Measurements from ENCODE around the gene HAPLN1. TPM values are rescaled to one million over a fixed set of nuclear protein-coding genes. Genes with fewer than 3 reads are reported as not detected.
"Not testable (repeated sequence)": the region's sequence is repeated elsewhere in the genome, so short reads cannot be mapped to it uniquely, and the experiment has no call there.

The HAPLN1 gene
- polyA plus RNA-seq, 4 donors = 0.07 to 3.9 (median 1.0) TPM

DNA sequence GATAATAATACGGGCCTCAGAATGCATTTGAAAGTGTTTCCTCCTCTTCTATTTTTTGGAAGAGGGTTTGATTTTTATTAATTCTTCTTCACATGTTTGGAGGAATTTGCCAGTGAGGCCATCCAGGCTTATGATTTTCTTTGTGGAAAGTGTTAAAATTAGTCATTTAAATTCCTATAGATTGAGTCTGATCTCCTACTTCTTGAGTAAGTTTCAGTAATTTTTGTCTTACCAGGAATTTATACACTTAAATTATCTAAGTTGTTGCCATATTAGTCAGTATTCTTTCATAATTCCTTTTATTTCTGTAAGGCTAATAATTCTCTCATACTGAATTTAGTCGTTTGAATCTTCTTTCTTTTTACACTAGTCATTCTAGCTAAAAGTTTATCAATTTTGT is 25.2 kb upstream of the HAPLN1 start:
- Histone ChIP-seq H3K27me3 (ENCODE audit: control insufficient read depth in 3 of 3, insufficient read depth in 3 of 3, low read length in 3 of 3) (no peaks in the 10 kb centered on the region), H3K4me1 (ENCODE audit: control insufficient read depth in 3 of 3, insufficient read depth in 2 of 3, low read depth in 1 of 3, low read length in 2 of 3) (no peaks in the 10 kb centered on the region), H3K27ac (ENCODE audit: low read depth in 1 of 3, low read length in 2 of 3) (no peak overlapping the region), H3K36me3 (ENCODE audit: control insufficient read depth in 3 of 3, insufficient read depth in 2 of 3, low read depth in 1 of 3, low read length in 3 of 3) (no peaks in the 10 kb centered on the region), H3K9me3 (ENCODE audit: control insufficient read depth in 2 of 2, insufficient read depth in 1 of 2, low read depth in 1 of 2, low read length in 1 of 2) (peaks cover 0 to 14% of the 10 kb centered on the region in 2 donors), H3K4me3 (ENCODE audit: low read depth in 1 of 3, low read length in 3 of 3) (no peak overlapping the region)
- FAIRE-seq (peak; percentile 70), DNase-seq (no peak)
- WGBS, 3 donors = 85 to 93% (median 90%) methylated on average over 2 of the region's 2 CpGs

DNA sequence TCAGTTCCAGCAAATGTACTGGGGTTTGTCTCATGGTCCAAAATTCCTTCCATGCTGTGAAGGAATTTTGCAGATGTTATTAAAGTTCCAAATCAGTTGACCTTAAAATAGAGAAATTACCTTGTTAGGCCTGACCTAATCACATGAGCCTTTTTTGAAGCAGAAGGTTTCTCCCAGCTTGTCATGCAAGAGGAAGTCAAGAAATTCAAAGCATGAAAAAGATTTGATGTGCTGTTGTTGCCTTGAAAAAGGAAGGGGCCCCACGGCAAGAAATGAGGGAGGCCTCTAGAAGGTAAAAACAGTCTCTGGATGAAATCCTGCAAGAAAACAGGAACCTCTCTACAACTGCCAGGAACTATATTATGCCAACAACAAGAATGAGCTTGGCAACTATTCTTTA is 24.2 kb upstream of the HAPLN1 start:
- H3K9me3 ChIP-seq (ENCODE audit: control insufficient read depth in 2 of 2, insufficient read depth in 1 of 2, low read depth in 1 of 2, low read length in 1 of 2) = peaks cover 0 to 10% of the 10 kb centered on the region in 2 donors
- no peaks in the 10 kb centered on the region for H3K36me3 ChIP-seq (ENCODE audit: control insufficient read depth in 3 of 3, insufficient read depth in 2 of 3, low read depth in 1 of 3, low read length in 3 of 3)
- H3K27me3 ChIP-seq (ENCODE audit: control insufficient read depth in 3 of 3, insufficient read depth in 3 of 3, low read length in 3 of 3) = no peaks in the 10 kb centered on the region
- no peaks in the 10 kb centered on the region for H3K4me1 ChIP-seq (ENCODE audit: control insufficient read depth in 3 of 3, insufficient read depth in 2 of 3, low read depth in 1 of 3, low read length in 2 of 3)
- WGBS, 3 donors = 52 to 79% (median 60%) methylated on average over 1 of the region's 1 CpG
- H3K27ac ChIP-seq (ENCODE audit: low read depth in 1 of 3, low read length in 2 of 3) = no peak overlapping the region
- FAIRE-seq (no peak), DNase-seq (no peak)
- no peak overlapping the region for H3K4me3 ChIP-seq (ENCODE audit: low read depth in 1 of 3, low read length in 3 of 3)

DNA sequence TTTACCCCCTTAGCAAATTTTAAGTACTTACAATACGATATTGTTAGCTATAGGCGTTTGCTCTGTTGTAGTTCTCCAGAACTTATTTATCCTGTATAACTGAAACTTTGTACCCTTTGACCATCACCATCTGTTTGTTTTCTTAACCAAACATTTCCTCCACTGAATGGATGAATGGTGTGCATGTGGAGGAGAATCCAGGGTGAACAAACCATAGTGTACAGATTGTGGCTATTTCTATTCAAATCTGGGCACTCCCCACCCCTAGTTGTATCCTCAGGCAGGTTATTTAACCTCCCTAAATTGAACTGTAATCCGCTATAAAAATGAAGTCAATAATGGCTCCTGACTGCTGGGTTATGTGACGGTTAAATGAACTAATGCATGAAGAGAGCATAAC is 21.4 kb upstream of the HAPLN1 start:
- H3K36me3 ChIP-seq (ENCODE audit: control insufficient read depth in 3 of 3, insufficient read depth in 2 of 3, low read depth in 1 of 3, low read length in 3 of 3) = no peaks in the 10 kb centered on the region
- H3K4me3 ChIP-seq (ENCODE audit: low read depth in 1 of 3, low read length in 3 of 3) = no peak overlapping the region
- no peak for DNase-seq
- peaks cover 0 to 6% of the 10 kb centered on the region in 2 donors for H3K9me3 ChIP-seq (ENCODE audit: control insufficient read depth in 2 of 2, insufficient read depth in 1 of 2, low read depth in 1 of 2, low read length in 1 of 2)
- H3K27me3 ChIP-seq (ENCODE audit: control insufficient read depth in 3 of 3, insufficient read depth in 3 of 3, low read length in 3 of 3) = no peaks in the 10 kb centered on the region
- 67 to 82% (median 81%) methylated on average over 4 of the region's 4 CpGs for WGBS, 3 donors
- no peak for FAIRE-seq
- H3K4me1 ChIP-seq (ENCODE audit: control insufficient read depth in 3 of 3, insufficient read depth in 2 of 3, low read depth in 1 of 3, low read length in 2 of 3) = no peaks in the 10 kb centered on the region
- H3K27ac ChIP-seq (ENCODE audit: low read depth in 1 of 3, low read length in 2 of 3) = no peak overlapping the region

DNA sequence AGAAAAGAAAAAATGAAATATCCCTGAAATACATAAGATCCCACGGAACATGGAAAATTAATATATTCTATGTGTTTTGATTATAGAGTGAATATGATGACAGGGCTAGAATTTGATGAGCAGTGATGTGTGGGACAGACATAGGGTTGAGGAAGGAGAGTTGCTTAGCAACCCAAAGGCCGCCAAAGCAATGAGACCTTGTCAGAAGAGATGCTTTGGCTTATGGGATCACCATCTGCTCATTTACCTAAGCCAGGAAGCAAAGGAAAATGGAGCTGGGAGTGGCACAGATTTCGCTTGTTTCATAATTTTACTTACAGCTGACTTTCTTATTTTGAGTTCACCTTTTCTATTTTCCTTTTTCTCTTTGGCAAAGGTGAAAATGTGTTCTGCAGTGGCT is 20.9 kb upstream of the HAPLN1 start:
- H3K27me3 ChIP-seq (ENCODE audit: control insufficient read depth in 3 of 3, insufficient read depth in 3 of 3, low read length in 3 of 3) = no peaks in the 10 kb centered on the region
- WGBS, 3 donors = 71 to 87% (median 81%) methylated on average over 3 of the region's 3 CpGs
- no peak overlapping the region for H3K4me3 ChIP-seq (ENCODE audit: low read depth in 1 of 3, low read length in 3 of 3)
- no peaks in the 10 kb centered on the region for H3K36me3 ChIP-seq (ENCODE audit: control insufficient read depth in 3 of 3, insufficient read depth in 2 of 3, low read depth in 1 of 3, low read length in 3 of 3)
- DNase-seq (no peak), FAIRE-seq (no peak)
- H3K27ac ChIP-seq (ENCODE audit: low read depth in 1 of 3, low read length in 2 of 3) = no peak overlapping the region
- peaks cover 0 to 3% of the 10 kb centered on the region in 2 donors for H3K9me3 ChIP-seq (ENCODE audit: control insufficient read depth in 2 of 2, insufficient read depth in 1 of 2, low read depth in 1 of 2, low read length in 1 of 2)
- peaks cover 0 to 2% (median 0%) of the 10 kb centered on the region in 3 donors for H3K4me1 ChIP-seq (ENCODE audit: control insufficient read depth in 3 of 3, insufficient read depth in 2 of 3, low read depth in 1 of 3, low read length in 2 of 3)

DNA sequence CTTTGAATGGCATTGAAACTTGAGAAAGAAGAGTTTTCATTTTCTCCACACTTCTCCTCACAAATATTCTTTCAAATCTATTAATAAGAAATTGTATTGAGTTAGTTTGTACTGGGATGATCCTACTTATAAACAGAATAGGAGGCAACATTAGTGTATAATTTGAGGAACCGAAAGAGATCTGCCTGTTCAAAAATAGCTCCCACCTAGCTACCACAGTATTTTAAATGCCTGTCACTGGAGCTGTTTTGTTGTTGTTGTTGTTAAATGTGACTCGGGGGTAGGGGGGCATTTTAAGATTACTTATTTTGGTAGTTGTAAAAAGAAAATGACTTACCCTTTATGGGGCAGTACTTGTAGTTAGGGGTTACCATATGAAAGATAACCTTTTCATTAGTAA is 20.1 kb upstream of the HAPLN1 start:
- Histone ChIP-seq H3K4me1 (ENCODE audit: control insufficient read depth in 3 of 3, insufficient read depth in 2 of 3, low read depth in 1 of 3, low read length in 2 of 3) (peaks cover 0 to 3% (median 0%) of the 10 kb centered on the region in 3 donors), H3K36me3 (ENCODE audit: control insufficient read depth in 3 of 3, insufficient read depth in 2 of 3, low read depth in 1 of 3, low read length in 3 of 3) (no peaks in the 10 kb centered on the region), H3K27ac (ENCODE audit: low read depth in 1 of 3, low read length in 2 of 3) (no peak overlapping the region), H3K4me3 (ENCODE audit: low read depth in 1 of 3, low read length in 3 of 3) (no peak overlapping the region), H3K27me3 (ENCODE audit: control insufficient read depth in 3 of 3, insufficient read depth in 3 of 3, low read length in 3 of 3) (no peaks in the 10 kb centered on the region), H3K9me3 (ENCODE audit: control insufficient read depth in 2 of 2, insufficient read depth in 1 of 2, low read depth in 1 of 2, low read length in 1 of 2) (no peaks in the 10 kb centered on the region)
- WGBS, 3 donors = 84 to 92% (median 88%) methylated on average over 2 of the region's 2 CpGs
- DNase-seq = no peak
- no peak for FAIRE-seq

DNA sequence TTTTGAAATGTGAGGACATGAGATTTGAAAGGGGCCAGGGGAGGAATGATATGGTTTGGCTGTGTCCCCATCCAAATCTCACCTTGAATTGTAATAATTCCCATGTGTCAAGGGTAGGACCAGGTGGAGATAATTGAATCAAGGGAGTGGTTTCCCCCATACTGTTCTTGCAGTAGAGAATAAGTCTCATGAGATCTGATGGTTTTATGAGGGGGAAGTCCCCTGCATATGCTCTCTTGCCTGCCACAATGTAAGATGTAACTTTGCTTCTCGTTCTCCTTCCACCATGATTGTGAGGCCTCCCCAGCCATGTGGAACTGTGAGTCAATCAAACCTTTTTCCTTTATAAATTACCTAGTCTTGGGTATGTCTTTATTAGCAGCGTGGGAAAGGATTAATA is 15.5 kb upstream of the HAPLN1 start:
- H3K36me3 ChIP-seq (ENCODE audit: control insufficient read depth in 3 of 3, insufficient read depth in 2 of 3, low read depth in 1 of 3, low read length in 3 of 3); FAIRE-seq; H3K4me1 ChIP-seq (ENCODE audit: control insufficient read depth in 3 of 3, insufficient read depth in 2 of 3, low read depth in 1 of 3, low read length in 2 of 3); H3K27ac ChIP-seq (ENCODE audit: low read depth in 1 of 3, low read length in 2 of 3); H3K27me3 ChIP-seq (ENCODE audit: control insufficient read depth in 3 of 3, insufficient read depth in 3 of 3, low read length in 3 of 3); H3K4me3 ChIP-seq (ENCODE audit: low read depth in 1 of 3, low read length in 3 of 3); H3K9me3 ChIP-seq (ENCODE audit: control insufficient read depth in 2 of 2, insufficient read depth in 1 of 2, low read depth in 1 of 2, low read length in 1 of 2): not testable (repeated sequence)
- peak in 1 of 2 donors; percentile 53 for DNase-seq
- 69 to 88% (median 76%) methylated on average over 2 of the region's 2 CpGs for WGBS, 3 donors

DNA sequence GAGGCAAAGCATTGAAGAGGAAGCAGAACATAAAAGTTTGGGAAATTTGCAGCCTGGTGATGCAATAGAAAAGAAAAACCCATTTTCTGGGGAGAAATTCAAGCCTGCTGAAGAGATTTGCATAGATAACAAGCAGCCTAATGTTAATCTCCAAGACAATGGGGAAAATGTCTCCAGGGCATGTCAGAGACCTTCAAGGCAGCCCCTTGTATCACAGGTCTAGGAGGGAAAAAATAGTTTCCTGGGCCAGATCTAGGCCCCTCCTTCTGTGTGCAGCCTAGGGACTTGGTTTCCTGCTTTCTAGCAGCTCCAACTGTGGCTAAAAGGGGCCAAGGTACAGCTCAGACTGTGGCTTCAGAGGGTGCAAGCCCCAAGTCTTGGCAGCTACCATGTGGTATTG is 14.4 kb upstream of the HAPLN1 start:
- not testable (repeated sequence) for H3K27ac ChIP-seq (ENCODE audit: low read depth in 1 of 3, low read length in 2 of 3); FAIRE-seq; H3K27me3 ChIP-seq (ENCODE audit: control insufficient read depth in 3 of 3, insufficient read depth in 3 of 3, low read length in 3 of 3); H3K4me1 ChIP-seq (ENCODE audit: control insufficient read depth in 3 of 3, insufficient read depth in 2 of 3, low read depth in 1 of 3, low read length in 2 of 3); H3K4me3 ChIP-seq (ENCODE audit: low read depth in 1 of 3, low read length in 3 of 3); H3K36me3 ChIP-seq (ENCODE audit: control insufficient read depth in 3 of 3, insufficient read depth in 2 of 3, low read depth in 1 of 3, low read length in 3 of 3); DNase-seq; H3K9me3 ChIP-seq (ENCODE audit: control insufficient read depth in 2 of 2, insufficient read depth in 1 of 2, low read depth in 1 of 2, low read length in 1 of 2)

DNA sequence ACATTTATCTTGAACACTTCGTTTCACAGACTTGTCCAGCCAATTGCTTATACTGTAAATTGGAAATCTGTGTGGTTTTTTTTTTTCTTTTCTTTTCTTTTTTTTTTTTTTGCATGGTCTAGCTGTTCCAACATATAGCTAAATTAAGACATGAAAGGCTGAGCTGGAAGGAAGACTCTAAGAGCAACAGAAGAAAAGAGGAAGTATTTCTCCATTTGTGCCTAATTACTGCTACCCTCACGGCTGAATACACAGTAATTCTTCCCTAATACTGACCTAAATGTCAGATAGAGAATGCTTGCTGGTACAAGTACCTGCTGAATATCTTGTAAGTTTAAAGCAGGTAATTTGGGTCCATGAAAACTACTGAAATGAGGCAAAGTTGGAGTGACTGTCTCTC is 11.0 kb upstream of the HAPLN1 start:
- Histone ChIP-seq H3K36me3 (ENCODE audit: control insufficient read depth in 3 of 3, insufficient read depth in 2 of 3, low read depth in 1 of 3, low read length in 3 of 3) (no peaks in the 10 kb centered on the region), H3K4me1 (ENCODE audit: control insufficient read depth in 3 of 3, insufficient read depth in 2 of 3, low read depth in 1 of 3, low read length in 2 of 3) (peaks cover 0 to 12% (median 0%) of the 10 kb centered on the region in 3 donors), H3K9me3 (ENCODE audit: control insufficient read depth in 2 of 2, insufficient read depth in 1 of 2, low read depth in 1 of 2, low read length in 1 of 2) (peaks cover 0 to 9% of the 10 kb centered on the region in 2 donors), H3K4me3 (ENCODE audit: low read depth in 1 of 3, low read length in 3 of 3) (no peak overlapping the region), H3K27me3 (ENCODE audit: control insufficient read depth in 3 of 3, insufficient read depth in 3 of 3, low read length in 3 of 3) (no peaks in the 10 kb centered on the region), H3K27ac (ENCODE audit: low read depth in 1 of 3, low read length in 2 of 3) (no peak overlapping the region)
- no peak for FAIRE-seq
- WGBS, 3 donors = 50 to 61% (median 60%) methylated on average over 2 of the region's 2 CpGs
- DNase-seq = no peak

DNA sequence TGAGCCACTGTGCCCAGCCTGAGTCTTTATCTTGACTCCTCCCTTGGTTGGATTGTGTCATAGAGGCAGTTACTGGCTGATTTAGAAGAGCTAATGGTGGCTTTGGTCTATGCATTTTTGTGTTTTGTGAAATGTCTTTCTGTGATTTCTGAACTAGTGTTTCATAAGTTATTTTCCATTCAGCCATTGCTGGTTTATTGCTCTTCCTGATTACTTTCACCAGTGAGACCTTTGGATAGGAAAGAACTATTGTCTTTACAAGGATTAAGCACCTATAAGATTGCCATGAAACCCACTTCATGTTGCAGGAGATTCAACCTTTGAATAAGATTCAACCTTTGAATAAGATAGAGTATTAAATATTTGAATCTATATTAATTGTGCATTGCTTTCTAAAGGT is 8.7 kb upstream of the HAPLN1 start:
- H3K27ac ChIP-seq (ENCODE audit: low read depth in 1 of 3, low read length in 2 of 3) = no peak overlapping the region
- DNase-seq (peak; percentile 5 to 48), FAIRE-seq (no peak)
- H3K36me3 ChIP-seq (ENCODE audit: control insufficient read depth in 3 of 3, insufficient read depth in 2 of 3, low read depth in 1 of 3, low read length in 3 of 3) = no peaks in the 10 kb centered on the region
- no peaks in the 10 kb centered on the region for H3K27me3 ChIP-seq (ENCODE audit: control insufficient read depth in 3 of 3, insufficient read depth in 3 of 3, low read length in 3 of 3)
- peaks cover 0 to 6% of the 10 kb centered on the region in 2 donors for H3K9me3 ChIP-seq (ENCODE audit: control insufficient read depth in 2 of 2, insufficient read depth in 1 of 2, low read depth in 1 of 2, low read length in 1 of 2)
- H3K4me3 ChIP-seq (ENCODE audit: low read depth in 1 of 3, low read length in 3 of 3) = no peak overlapping the region
- H3K4me1 ChIP-seq (ENCODE audit: control insufficient read depth in 3 of 3, insufficient read depth in 2 of 3, low read depth in 1 of 3, low read length in 2 of 3) = peaks cover 0 to 3% (median 0%) of the 10 kb centered on the region in 3 donors
